Nephron (organoid): ENCODE results near the gene TOP1.
"Not testable (repeated sequence)": the region's sequence is repeated elsewhere in the genome, so short reads cannot be mapped to it uniquely, and the experiment has no call there.

Experiments
- H3K27ac Mint-ChIP-seq, 3 experiments: 2 replicates each; pipeline ENCODE4 v1.8.0; 2020; ENCODE audit warnings: mixed read lengths in 3 of 3, mild to moderate bottlenecking in 2 of 3, moderate library complexity in 1 of 3
- H3K27me3 Mint-ChIP-seq: 2 replicates; pipeline ENCODE4 v1.8.0; 2021; ENCODE audit warnings: low read depth, mild to moderate bottlenecking, moderate library complexity, mixed read lengths
- H3K36me3 Mint-ChIP-seq: 2 replicates; pipeline ENCODE4 v1.8.0; 2020; ENCODE audit warnings: low read depth, mixed read lengths
- H3K4me1 Mint-ChIP-seq: 2 replicates; pipeline ENCODE4 v1.8.0; 2020; ENCODE audit warnings: mixed read lengths
- H3K4me3 Mint-ChIP-seq, 3 experiments: 2 replicates each; pipeline ENCODE4 v1.8.0; 2020; ENCODE audit warnings: mild to moderate bottlenecking in 3 of 3, mixed read lengths in 3 of 3, moderate library complexity in 2 of 3
- H3K9me3 Mint-ChIP-seq: 2 replicates; pipeline ENCODE4 v1.8.0; 2020; ENCODE audit warnings: mixed read lengths
- TF ChIP-seq, protein P1 (sequence below), 3 experiments: fragments of 200-600 bp; sonication (generic); IDR thresholded peaks; one replicate each; pipeline ENCODE4 v1.5.0; 2021; ENCODE audit warnings: antibody characterized with exemption in 3 of 3; ENCODE audit not compliant: unreplicated experiment in 3 of 3

Gene TOP1

GRCh38 chr20:41108531-41108930 lies 79.9 kb downstream of the TOP1 start:
- peaks cover 73% of the 10 kb centered on the region for H3K36me3 Mint-ChIP-seq
- TF ChIP-seq, protein P1, sequence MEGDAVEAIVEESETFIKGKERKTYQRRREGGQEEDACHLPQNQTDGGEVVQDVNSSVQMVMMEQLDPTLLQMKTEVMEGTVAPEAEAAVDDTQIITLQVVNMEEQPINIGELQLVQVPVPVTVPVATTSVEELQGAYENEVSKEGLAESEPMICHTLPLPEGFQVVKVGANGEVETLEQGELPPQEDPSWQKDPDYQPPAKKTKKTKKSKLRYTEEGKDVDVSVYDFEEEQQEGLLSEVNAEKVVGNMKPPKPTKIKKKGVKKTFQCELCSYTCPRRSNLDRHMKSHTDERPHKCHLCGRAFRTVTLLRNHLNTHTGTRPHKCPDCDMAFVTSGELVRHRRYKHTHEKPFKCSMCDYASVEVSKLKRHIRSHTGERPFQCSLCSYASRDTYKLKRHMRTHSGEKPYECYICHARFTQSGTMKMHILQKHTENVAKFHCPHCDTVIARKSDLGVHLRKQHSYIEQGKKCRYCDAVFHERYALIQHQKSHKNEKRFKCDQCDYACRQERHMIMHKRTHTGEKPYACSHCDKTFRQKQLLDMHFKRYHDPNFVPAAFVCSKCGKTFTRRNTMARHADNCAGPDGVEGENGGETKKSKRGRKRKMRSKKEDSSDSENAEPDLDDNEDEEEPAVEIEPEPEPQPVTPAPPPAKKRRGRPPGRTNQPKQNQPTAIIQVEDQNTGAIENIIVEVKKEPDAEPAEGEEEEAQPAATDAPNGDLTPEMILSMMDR (IDR thresholded peaks at IDR 0.05; ENCODE audit: unreplicated experiment in 3 of 3) = no peak
- H3K27ac Mint-ChIP-seq = no peak overlapping the region
- no peak overlapping the region for H3K4me3 Mint-ChIP-seq
- H3K27me3 Mint-ChIP-seq = no peaks in the 10 kb centered on the region
- no peaks in the 10 kb centered on the region for H3K9me3 Mint-ChIP-seq
- H3K4me1 Mint-ChIP-seq = no peaks in the 10 kb centered on the region

DNA sequence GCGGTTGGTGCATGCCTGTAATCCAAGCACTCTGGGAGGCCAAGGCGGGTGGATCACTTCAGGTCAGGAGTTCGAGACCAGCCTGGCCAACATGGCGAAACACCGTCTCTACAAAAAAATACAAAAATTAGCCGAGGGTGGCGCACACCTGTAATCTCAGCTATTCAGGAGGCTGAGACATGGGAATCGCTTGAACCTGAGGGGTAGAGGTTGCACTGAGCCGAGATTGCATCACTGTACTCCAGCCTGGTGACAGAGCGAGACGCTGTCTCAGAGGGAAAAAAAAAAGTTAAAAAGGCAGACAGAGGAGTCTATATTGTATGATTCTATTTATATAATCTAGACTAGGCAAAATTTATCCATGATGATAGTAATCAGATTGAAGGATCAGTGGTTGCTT lies 81.4 kb downstream of the TOP1 start:
- Mint-ChIP-seq H3K4me1 (no peaks in the 10 kb centered on the region), H3K27ac (no peak overlapping the region), H3K4me3 (no peak overlapping the region), H3K27me3 (no peaks in the 10 kb centered on the region), H3K36me3 (peaks cover 70% of the 10 kb centered on the region), H3K9me3 (no peaks in the 10 kb centered on the region)
- TF ChIP-seq, protein P1 (IDR thresholded peaks at IDR 0.05; ENCODE audit: unreplicated experiment in 3 of 3) = no peak

GRCh38 chr20:41110930-41111577 lies 82.4 kb downstream of the TOP1 start:
- no peaks in the 10 kb centered on the region for H3K4me1 Mint-ChIP-seq
- no peaks in the 10 kb centered on the region for H3K27me3 Mint-ChIP-seq
- H3K4me3 Mint-ChIP-seq = no peak overlapping the region
- H3K36me3 Mint-ChIP-seq = peaks cover 79% of the 10 kb centered on the region
- no peaks in the 10 kb centered on the region for H3K9me3 Mint-ChIP-seq
- TF ChIP-seq, protein P1 (IDR thresholded peaks at IDR 0.05; ENCODE audit: unreplicated experiment in 3 of 3) = no peak
- no peak overlapping the region for H3K27ac Mint-ChIP-seq

- Mint-ChIP-seq H3K4me1 (no peaks in the 10 kb centered on the region), H3K27me3 (no peaks in the 10 kb centered on the region), H3K4me3 (no peak overlapping the region), H3K27ac (no peak overlapping the region), H3K36me3 (peaks cover 84% of the 10 kb centered on the region), H3K9me3 (no peaks in the 10 kb centered on the region)
- TF ChIP-seq, protein P1 (IDR thresholded peaks at IDR 0.05; ENCODE audit: unreplicated experiment in 3 of 3) = no peak
Observed at GRCh38 chr20:41111578-41111951, 82.9 kb downstream of the TOP1 start.

GRCh38 chr20:41116282-41116956 lies 87.8 kb downstream of the TOP1 start:
- no peaks in the 10 kb centered on the region for H3K9me3 Mint-ChIP-seq
- no peak overlapping the region for H3K27ac Mint-ChIP-seq
- H3K4me3 Mint-ChIP-seq = no peak overlapping the region
- no peaks in the 10 kb centered on the region for H3K27me3 Mint-ChIP-seq
- H3K36me3 Mint-ChIP-seq = peaks cover 85% of the 10 kb centered on the region
- TF ChIP-seq, protein P1 (IDR thresholded peaks at IDR 0.05; ENCODE audit: unreplicated experiment in 3 of 3) = no peak
- peaks cover 9% of the 10 kb centered on the region for H3K4me1 Mint-ChIP-seq

GRCh38 chr20:41118159-41118558 lies 89.5 kb downstream of the TOP1 start:
- H3K4me1 Mint-ChIP-seq = peaks cover 13% of the 10 kb centered on the region
- H3K27ac Mint-ChIP-seq = peak overlapping the region in 1 of 3 experiments; percentile 1
- not testable (repeated sequence) for H3K4me3 Mint-ChIP-seq, H3K9me3 Mint-ChIP-seq, H3K27me3 Mint-ChIP-seq
- peaks cover 83% of the 10 kb centered on the region for H3K36me3 Mint-ChIP-seq
